Measurements from ENCODE around the gene MPL. TPM values are rescaled to one million over a fixed set of nuclear protein-coding genes. Genes with fewer than 3 reads are reported as not detected.

Gene MPL
- total RNA-seq, 1 donor from 2014 or later: not detected

DNA sequence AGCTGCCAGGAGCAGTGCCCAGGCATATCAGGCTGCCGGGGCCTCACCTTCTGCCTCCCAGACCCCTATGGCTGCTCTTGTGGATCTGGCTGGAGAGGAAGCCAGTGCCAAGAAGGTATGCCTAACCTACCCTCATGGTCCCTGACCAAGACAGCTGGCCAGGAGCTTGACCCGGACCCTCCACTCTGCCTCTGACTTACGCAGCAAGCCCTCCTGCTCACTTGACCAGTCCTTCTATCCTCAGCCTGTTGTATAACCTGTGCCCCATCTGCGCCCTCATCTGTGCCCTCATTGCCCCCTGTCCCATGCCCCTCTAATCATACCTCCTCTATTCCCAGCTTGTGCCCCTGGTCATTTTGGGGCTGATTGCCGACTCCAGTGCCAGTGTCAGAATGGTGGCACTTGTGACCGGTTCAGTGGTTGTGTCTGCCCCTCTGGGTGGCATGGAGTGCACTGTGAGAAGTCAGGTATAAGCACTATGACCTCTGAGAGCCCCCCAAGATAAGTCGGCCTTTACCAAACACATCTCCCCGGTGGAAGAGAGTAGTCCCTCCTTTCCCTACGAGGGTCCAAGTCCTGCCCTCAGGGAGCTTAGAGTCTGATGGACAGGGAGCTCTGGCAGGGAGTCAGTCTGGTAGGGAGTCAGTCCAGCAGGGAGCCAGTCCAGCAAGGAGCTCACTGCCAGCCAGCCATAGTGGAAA is 30.0 kb upstream of the MPL start:
- no peak for FAIRE-seq
- H3K9me3 ChIP-seq (ENCODE audit: insufficient read depth, low read depth, low read length): no peaks in the 10 kb centered on the region
- no peak overlapping the region for H3K9ac ChIP-seq (ENCODE audit: low read length)
- H3K79me2 ChIP-seq (ENCODE audit: insufficient read depth, low read length): no peaks in the 10 kb centered on the region
- H3K36me3 ChIP-seq (ENCODE audit: insufficient read depth, low read length): no peaks in the 10 kb centered on the region
- no peaks in the 10 kb centered on the region for H4K20me1 ChIP-seq (ENCODE audit: insufficient read depth, low read length)
- H3K4me1 ChIP-seq (ENCODE audit: insufficient read depth, low read length): no peaks in the 10 kb centered on the region
- no peak overlapping the region for H3K4me3 ChIP-seq (ENCODE audit: insufficient read depth, low read depth, low read length)
- H3K4me3 Mint-ChIP-seq (ENCODE audit: unreplicated experiment): no peak overlapping the region
- peaks cover 12% of the 10 kb centered on the region for H3K4me1 Mint-ChIP-seq (ENCODE audit: low read depth, unreplicated experiment)
- no peak overlapping the region for H2AFZ ChIP-seq (ENCODE audit: low read depth, low read length)
- no peak overlapping the region for H3K4me2 ChIP-seq (ENCODE audit: low read length)
- H3K36me3 Mint-ChIP-seq (ENCODE audit: low read depth, unreplicated experiment): peaks cover 11% of the 10 kb centered on the region
- no peak overlapping the region for H3K27ac Mint-ChIP-seq (ENCODE audit: unreplicated experiment)
- no peak for DNase-seq (ENCODE audit: low read depth)
- peaks cover 32% of the 10 kb centered on the region for H3K27me3 Mint-ChIP-seq (ENCODE audit: low read depth, unreplicated experiment)
- no peaks in the 10 kb centered on the region for H3K27me3 ChIP-seq (ENCODE audit: insufficient read depth, low read length)
- H3K27ac ChIP-seq (ENCODE audit: low read depth, low read length): no peak overlapping the region
- TF ChIP-seq EZH2 (IDR thresholded peaks at IDR 0.05; ENCODE audit: insufficient read depth, low read length): no peak
- TF ChIP-seq, protein P1, sequence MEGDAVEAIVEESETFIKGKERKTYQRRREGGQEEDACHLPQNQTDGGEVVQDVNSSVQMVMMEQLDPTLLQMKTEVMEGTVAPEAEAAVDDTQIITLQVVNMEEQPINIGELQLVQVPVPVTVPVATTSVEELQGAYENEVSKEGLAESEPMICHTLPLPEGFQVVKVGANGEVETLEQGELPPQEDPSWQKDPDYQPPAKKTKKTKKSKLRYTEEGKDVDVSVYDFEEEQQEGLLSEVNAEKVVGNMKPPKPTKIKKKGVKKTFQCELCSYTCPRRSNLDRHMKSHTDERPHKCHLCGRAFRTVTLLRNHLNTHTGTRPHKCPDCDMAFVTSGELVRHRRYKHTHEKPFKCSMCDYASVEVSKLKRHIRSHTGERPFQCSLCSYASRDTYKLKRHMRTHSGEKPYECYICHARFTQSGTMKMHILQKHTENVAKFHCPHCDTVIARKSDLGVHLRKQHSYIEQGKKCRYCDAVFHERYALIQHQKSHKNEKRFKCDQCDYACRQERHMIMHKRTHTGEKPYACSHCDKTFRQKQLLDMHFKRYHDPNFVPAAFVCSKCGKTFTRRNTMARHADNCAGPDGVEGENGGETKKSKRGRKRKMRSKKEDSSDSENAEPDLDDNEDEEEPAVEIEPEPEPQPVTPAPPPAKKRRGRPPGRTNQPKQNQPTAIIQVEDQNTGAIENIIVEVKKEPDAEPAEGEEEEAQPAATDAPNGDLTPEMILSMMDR (IDR thresholded peaks at IDR 0.05; ENCODE audit: insufficient read depth, low read depth, low read length): no peak
- H3K9me3 Mint-ChIP-seq (ENCODE audit: unreplicated experiment): peaks cover 14% of the 10 kb centered on the region

DNA sequence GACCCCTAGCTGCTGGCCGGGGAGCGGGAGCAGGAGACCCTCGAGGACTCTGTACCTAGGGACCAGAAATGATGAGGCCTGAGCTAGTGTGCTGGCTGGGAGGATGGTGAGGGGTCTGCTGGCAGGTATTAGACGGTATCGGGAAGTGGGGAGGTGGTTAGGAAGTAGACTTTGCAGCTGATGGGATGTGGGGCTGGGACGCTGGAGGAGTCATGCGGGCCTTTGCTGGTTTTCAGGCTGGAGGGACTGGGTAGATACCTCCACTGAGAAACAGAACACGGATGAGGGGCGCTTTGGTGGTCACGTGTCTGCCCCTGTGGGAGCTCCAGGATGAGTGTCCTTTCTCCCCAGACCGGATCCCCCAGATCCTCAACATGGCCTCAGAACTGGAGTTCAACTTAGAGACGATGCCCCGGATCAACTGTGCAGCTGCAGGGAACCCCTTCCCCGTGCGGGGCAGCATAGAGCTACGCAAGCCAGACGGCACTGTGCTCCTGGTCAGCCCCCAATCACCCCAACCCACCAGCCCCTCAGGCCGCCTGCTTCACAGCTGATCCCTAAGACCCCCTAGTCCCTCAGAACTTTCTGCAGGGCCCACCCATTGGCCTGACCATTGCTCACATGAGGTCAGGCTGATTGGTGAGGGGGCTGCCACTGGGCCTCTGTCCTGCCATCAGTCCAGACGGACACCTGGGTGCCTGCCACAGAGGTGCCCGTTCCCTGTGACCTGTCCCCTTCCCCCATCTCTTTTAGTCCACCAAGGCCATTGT is 28.8 kb upstream of the MPL start:
- Mint-ChIP-seq H3K36me3 (ENCODE audit: low read depth, unreplicated experiment) (peaks cover 11% of the 10 kb centered on the region), H3K4me3 (ENCODE audit: unreplicated experiment) (no peak overlapping the region), H3K27ac (ENCODE audit: unreplicated experiment) (no peak overlapping the region), H3K9me3 (ENCODE audit: unreplicated experiment) (peaks cover 16% of the 10 kb centered on the region), H3K4me1 (ENCODE audit: low read depth, unreplicated experiment) (peaks cover 5% of the 10 kb centered on the region), H3K27me3 (ENCODE audit: low read depth, unreplicated experiment) (peaks cover 33% of the 10 kb centered on the region)
- no peaks in the 10 kb centered on the region for H3K9me3 ChIP-seq (ENCODE audit: insufficient read depth, low read depth, low read length)
- H3K27me3 ChIP-seq (ENCODE audit: insufficient read depth, low read length): no peaks in the 10 kb centered on the region
- H3K4me3 ChIP-seq (ENCODE audit: insufficient read depth, low read depth, low read length): no peak overlapping the region
- no peak overlapping the region for H2AFZ ChIP-seq (ENCODE audit: low read depth, low read length)
- H3K4me2 ChIP-seq (ENCODE audit: low read length): no peak overlapping the region
- H3K9ac ChIP-seq (ENCODE audit: low read length): no peak overlapping the region
- no peaks in the 10 kb centered on the region for H3K36me3 ChIP-seq (ENCODE audit: insufficient read depth, low read length)
- FAIRE-seq (no peak), DNase-seq (ENCODE audit: low read depth) (no peak)
- no peaks in the 10 kb centered on the region for H4K20me1 ChIP-seq (ENCODE audit: insufficient read depth, low read length)
- no peak overlapping the region for H3K27ac ChIP-seq (ENCODE audit: low read depth, low read length)
- H3K4me1 ChIP-seq (ENCODE audit: insufficient read depth, low read length): no peaks in the 10 kb centered on the region
- TF ChIP-seq, protein P1 (IDR thresholded peaks at IDR 0.05; ENCODE audit: insufficient read depth, low read depth, low read length): no peak
- no peak for TF ChIP-seq EZH2 (IDR thresholded peaks at IDR 0.05; ENCODE audit: insufficient read depth, low read length)
- H3K79me2 ChIP-seq (ENCODE audit: insufficient read depth, low read length): no peaks in the 10 kb centered on the region

Data from astrocyte (in vitro differentiated cells and primary cell).